ENCODE data around the gene PIK3CD.
"Not testable (repeated sequence)": the region's sequence is repeated elsewhere in the genome, so short reads cannot be mapped to it uniquely, and the experiment has no call there.

The PIK3CD gene

GRCh38 chr1:9732123-9732971 lies 80.8 kb downstream of the PIK3CD start:
- no peak for DNase-seq (ENCODE audit: low spot score)
- FAIRE-seq: no peak

- FAIRE-seq (no peak), DNase-seq (ENCODE audit: low spot score) (no peak)
Measured at GRCh38 chr1:9733160-9733789, 81.7 kb downstream of the PIK3CD start.

GRCh38 chr1:9735800-9736199 lies 84.3 kb downstream of the PIK3CD start:
- FAIRE-seq (no peak), DNase-seq (ENCODE audit: low spot score) (no peak)

- DNase-seq (ENCODE audit: low spot score): no peak
- FAIRE-seq: no peak
Measured at GRCh38 chr1:9736241-9736640, 84.7 kb downstream of the PIK3CD start.

- FAIRE-seq (no peak), DNase-seq (ENCODE audit: low spot score) (no peak)
Measured at GRCh38 chr1:9737057-9737456, 85.5 kb downstream of the PIK3CD start.

- DNase-seq (ENCODE audit: low spot score) (no peak), FAIRE-seq (no peak)
Measured at GRCh38 chr1:9737671-9738070, 86.1 kb downstream of the PIK3CD start.

- no peak for DNase-seq (ENCODE audit: low spot score)
- FAIRE-seq: no peak
Measured at GRCh38 chr1:9744106-9744799, 92.7 kb downstream of the PIK3CD start.

- FAIRE-seq (no peak), DNase-seq (ENCODE audit: low spot score) (no peak)
Measured at GRCh38 chr1:9746211-9746610, 94.7 kb downstream of the PIK3CD start.

GRCh38 chr1:9746651-9747050 lies 95.1 kb downstream of the PIK3CD start:
- FAIRE-seq: no peak
- DNase-seq (ENCODE audit: low spot score): no peak

- FAIRE-seq; DNase-seq (ENCODE audit: low spot score): not testable (repeated sequence)
Measured at GRCh38 chr1:9748391-9748790, 96.9 kb downstream of the PIK3CD start.

- no peak for FAIRE-seq
- no peak for DNase-seq (ENCODE audit: low spot score)
Measured at GRCh38 chr1:9749361-9749760, 97.8 kb downstream of the PIK3CD start.

GRCh38 chr1:9751971-9752370 lies 100.4 kb downstream of the PIK3CD start:
- FAIRE-seq: no peak
- no peak for DNase-seq (ENCODE audit: low spot score)

GRCh38 chr1:9753121-9753531 lies 101.6 kb downstream of the PIK3CD start:
- FAIRE-seq: no peak
- DNase-seq (ENCODE audit: low spot score): peak; percentile 12

GRCh38 chr1:9755441-9755995 lies 104.0 kb downstream of the PIK3CD start:
- no peak for DNase-seq (ENCODE audit: low spot score)
- no peak for FAIRE-seq

- no peak for FAIRE-seq
- no peak for DNase-seq (ENCODE audit: low spot score)
Measured at GRCh38 chr1:9758559-9759121, 107.1 kb downstream of the PIK3CD start.

- FAIRE-seq (no peak), DNase-seq (ENCODE audit: low spot score) (no peak)
Measured at GRCh38 chr1:9759939-9760338, 108.4 kb downstream of the PIK3CD start.

GRCh38 chr1:9760824-9761223 lies 109.3 kb downstream of the PIK3CD start:
- FAIRE-seq: no peak
- no peak for DNase-seq (ENCODE audit: low spot score)

GRCh38 chr1:9761855-9762254 lies 110.3 kb downstream of the PIK3CD start:
- DNase-seq (ENCODE audit: low spot score) (no peak), FAIRE-seq (no peak)

- not testable (repeated sequence) for FAIRE-seq; DNase-seq (ENCODE audit: low spot score)
Measured at GRCh38 chr1:9762446-9762845, 110.9 kb downstream of the PIK3CD start.

- FAIRE-seq (no peak), DNase-seq (ENCODE audit: low spot score) (no peak)
Measured at GRCh38 chr1:9763914-9764313, 112.4 kb downstream of the PIK3CD start.

GRCh38 chr1:9764550-9764949 lies 113.0 kb downstream of the PIK3CD start:
- DNase-seq (ENCODE audit: low spot score): no peak
- no peak for FAIRE-seq

Data from RCC 7860 (cell line).